H1 (cell line): ENCODE data around the gene IL27RA.

ENCODE experiments used
- ATF3 ChIP-seq: IDR thresholded peaks from 2 replicates; pipeline ENCODE4 v1.6.1; 2011; ENCODE audit warnings: low read depth, mild to moderate bottlenecking, low read length; ENCODE audit not compliant: insufficient read depth
- BRCA1 ChIP-seq: IDR thresholded peaks from 2 replicates; pipeline ENCODE4 v1.6.1; 2012; ENCODE audit warnings: low read depth, low read length, improper control_type of control experiment
- CTBP2 ChIP-seq: IDR thresholded peaks from 2 replicates; pipeline ENCODE4 v1.7.0; 2011; ENCODE audit warnings: borderline replicate concordance, mild to moderate bottlenecking, moderate library complexity, mixed read lengths, low read length; ENCODE audit not compliant: insufficient read depth, insufficient read length
- CTCF ChIP-seq, 3 experiments: IDR thresholded peaks; 1 replicate in 2 of 3; 2 replicates in 1 of 3; pipeline versions ENCODE4 v1.5.1 to v1.6.1; 2011; ENCODE audit warnings: low read length in 3 of 3, mild to moderate bottlenecking in 3 of 3, inconsistent platforms in 2 of 3, low read depth in 1 of 3, moderate library complexity in 1 of 3; ENCODE audit not compliant: insufficient read depth in 1 of 3; ENCODE audit errors: control extremely low read depth in 1 of 3
- EGR1 ChIP-seq: IDR thresholded peaks from 2 replicates; pipeline ENCODE4 v1.6.1; 2011; ENCODE audit warnings: low read depth, low read length, borderline replicate concordance
- EZH2 ChIP-seq: fragments of 200-600 bp; sonication (generic); IDR thresholded peaks from 2 replicates; pipeline ENCODE4 v1.7.1; 2012; ENCODE audit warnings: low read depth, mild to moderate bottlenecking, moderate library complexity, low read length, inconsistent platforms; ENCODE audit not compliant: severe bottlenecking
- JUN ChIP-seq: IDR thresholded peaks from 2 replicates; pipeline ENCODE4 v1.6.1; 2011; ENCODE audit warnings: low read depth, mild to moderate bottlenecking, improper control_type of control experiment, low read length
- POLR2A ChIP-seq, 2 experiments: IDR thresholded peaks; 1 replicate in 1 of 2; 2 replicates in 1 of 2; pipeline ENCODE4 v1.6.1; 2011; ENCODE audit warnings: low read depth in 2 of 2, low read length in 2 of 2, mild to moderate bottlenecking in 2 of 2; ENCODE audit errors: control extremely low read depth in 1 of 2
- POLR2AphosphoS5 ChIP-seq: IDR thresholded peaks from 2 replicates; pipeline ENCODE4 v1.6.1; 2011; ENCODE audit warnings: low read depth, low read length
- RAD21 ChIP-seq, 2 experiments: IDR thresholded peaks in 1 of 2; conservative IDR thresholded peaks in 1 of 2; 2 replicates each; pipeline ENCODE4 v1.6.1; 2011; ENCODE audit warnings: low read depth in 2 of 2, low read length in 2 of 2, improper control_type of control experiment in 1 of 2, inconsistent platforms in 1 of 2, mild to moderate bottlenecking in 1 of 2, moderate library complexity in 1 of 2
- RBBP5 ChIP-seq: IDR thresholded peaks from 2 replicates; pipeline ENCODE4 v1.7.1; 2012; ENCODE audit warnings: low read depth, mild to moderate bottlenecking, inconsistent platforms, low read length, moderate library complexity, borderline replicate concordance
- RFX5 ChIP-seq: IDR thresholded peaks from 2 replicates; pipeline ENCODE4 v1.6.1; 2011; ENCODE audit warnings: low read depth, low read length, improper control_type of control experiment, borderline replicate concordance
- TAF1 ChIP-seq: IDR thresholded peaks from 2 replicates; pipeline ENCODE4 v1.6.1; 2011; ENCODE audit warnings: mild to moderate bottlenecking, low read depth, low read length
- USF2 ChIP-seq: IDR thresholded peaks from 2 replicates; pipeline ENCODE4 v1.6.1; 2011; ENCODE audit warnings: low read length, improper control_type of control experiment

- TF ChIP-seq POLR2A (IDR thresholded peaks at IDR 0.05; ENCODE audit: control extremely low read depth in 1 of 2, low read depth in 2 of 2, low read length in 2 of 2) (no peak), ATF3 (no peak), CTCF (IDR thresholded peaks at IDR 0.05; ENCODE audit: control extremely low read depth in 1 of 3, insufficient read depth in 1 of 3, low read depth in 1 of 3, low read length in 3 of 3) (no peak), TAF1 (no peak), JUN (no peak), POLR2AphosphoS5 (no peak), RFX5 (no peak), EZH2 (no peak), EGR1 (no peak), RBBP5 (no peak), USF2 (no peak), RAD21 (IDR thresholded peaks at IDR 0.05 in 1 of 2, conservative IDR thresholded peaks at IDR 0.05 in 1 of 2; ENCODE audit: low read depth in 2 of 2, low read length in 2 of 2) (no peak), CTBP2 (no peak), BRCA1 (no peak)
Measured at GRCh38 chr19:13987101-13987890, 44.3 kb upstream of the IL27RA start.
